GM18951 (cell line): Measurements from ENCODE around the gene IFNGR2.
"Not testable (repeated sequence)": the region's sequence is repeated elsewhere in the genome, so short reads cannot be mapped to it uniquely, and the experiment has no call there.

Source experiments
- POLR2A ChIP-seq: IDR thresholded peaks from 4 replicates; pipeline ENCODE4 v1.6.1; 2011; ENCODE audit warnings: mild to moderate bottlenecking; ENCODE audit not compliant: insufficient read length, insufficient read depth; ENCODE audit errors: extremely low read depth
- in situ Hi-C: fragments of 300-500 bp; cut with MboI; formaldehyde crosslinking; loops from one replicate; pipeline ENCODE4 v1.12.0; 2022; ENCODE audit warnings: low sequenced_read_pairs, mixed read lengths, inconsistent platforms; ENCODE audit not compliant: unreplicated experiment

The IFNGR2 gene

DNA sequence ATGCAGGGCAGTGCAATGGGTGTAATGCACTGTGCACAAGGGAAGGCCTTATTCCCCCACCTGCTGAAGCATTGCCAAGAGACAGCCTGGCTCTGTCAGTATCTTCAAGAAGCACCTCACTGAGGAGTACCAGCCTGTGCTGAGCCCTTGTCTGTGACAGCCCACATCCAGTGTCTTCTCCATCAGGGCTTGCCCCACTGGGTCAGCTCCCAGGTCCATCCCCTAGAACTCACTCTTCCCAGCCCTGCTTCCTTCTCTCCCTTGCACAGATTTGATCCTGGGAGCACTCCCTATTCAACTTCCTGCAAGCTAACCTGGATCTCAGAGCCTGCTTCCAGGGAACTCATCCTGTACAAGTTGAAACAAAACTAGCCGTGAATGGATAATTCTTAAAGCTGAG lies 33.6 kb upstream of the IFNGR2 start:
- TF ChIP-seq POLR2A, result no peak
- in situ Hi-C loops, result no loop called here

DNA sequence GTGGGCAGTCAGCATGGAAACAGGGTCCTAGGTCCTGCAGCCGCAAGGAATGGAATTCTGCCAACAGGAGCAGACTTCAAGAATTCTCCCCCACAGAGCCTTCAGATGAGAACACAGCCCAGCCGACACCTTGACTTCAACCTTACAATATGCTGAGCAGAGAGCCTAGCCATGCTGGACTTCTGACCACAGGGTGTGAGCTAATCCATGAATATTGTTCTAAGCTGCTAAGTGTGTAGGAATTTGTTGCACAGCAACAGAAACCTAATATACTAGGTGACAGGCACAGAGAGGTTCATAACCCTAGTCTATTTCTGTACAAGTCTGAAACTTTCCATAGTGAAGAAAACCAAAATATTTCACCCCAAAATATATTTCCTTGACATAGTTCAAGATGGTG lies 32.9 kb upstream of the IFNGR2 start:
- in situ Hi-C loops, result no loop called here
- no peak for TF ChIP-seq POLR2A

DNA sequence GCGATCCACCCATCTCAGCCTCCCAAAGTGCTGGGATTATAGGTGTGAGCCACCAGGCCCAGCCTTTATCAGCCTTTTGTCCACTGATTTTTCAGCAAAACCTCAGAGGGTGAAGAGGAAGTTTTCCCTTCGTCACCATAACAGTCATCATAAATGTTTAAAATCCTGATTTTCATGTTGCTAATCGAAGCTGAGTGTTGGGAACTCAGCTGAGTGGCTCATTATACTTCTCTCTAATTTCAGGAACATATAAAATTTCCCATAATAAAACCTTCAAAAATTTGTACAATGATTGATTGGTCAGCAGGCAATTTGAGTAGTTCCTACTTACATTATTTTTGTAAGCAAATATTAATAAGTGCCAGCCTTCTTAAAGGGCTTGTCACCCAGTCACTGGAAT lies 31.8 kb upstream of the IFNGR2 start:
- no peak for TF ChIP-seq POLR2A
- in situ Hi-C loops, result no loop called here

DNA sequence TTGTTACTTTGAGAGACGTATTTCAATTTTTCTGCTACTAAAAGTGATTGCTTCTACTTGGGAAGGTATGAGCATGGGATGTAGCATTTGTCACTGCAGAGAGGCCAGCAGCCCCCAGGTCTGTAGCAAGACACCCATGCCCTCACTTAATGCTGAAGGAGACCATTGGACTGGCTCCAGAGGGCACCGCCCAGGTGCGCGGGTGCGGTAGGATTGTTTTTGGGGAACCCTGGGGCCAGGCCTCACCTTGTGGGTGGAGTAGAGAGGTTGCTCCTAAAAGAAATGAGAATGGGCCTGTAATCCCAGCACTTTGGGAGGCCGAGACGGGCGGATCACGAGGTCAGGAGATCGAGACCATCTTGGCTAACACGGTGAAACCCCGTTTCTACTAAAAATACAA lies 30.6 kb upstream of the IFNGR2 start:
- TF ChIP-seq POLR2A, result no peak
- in situ Hi-C loops, result no loop called here

DNA sequence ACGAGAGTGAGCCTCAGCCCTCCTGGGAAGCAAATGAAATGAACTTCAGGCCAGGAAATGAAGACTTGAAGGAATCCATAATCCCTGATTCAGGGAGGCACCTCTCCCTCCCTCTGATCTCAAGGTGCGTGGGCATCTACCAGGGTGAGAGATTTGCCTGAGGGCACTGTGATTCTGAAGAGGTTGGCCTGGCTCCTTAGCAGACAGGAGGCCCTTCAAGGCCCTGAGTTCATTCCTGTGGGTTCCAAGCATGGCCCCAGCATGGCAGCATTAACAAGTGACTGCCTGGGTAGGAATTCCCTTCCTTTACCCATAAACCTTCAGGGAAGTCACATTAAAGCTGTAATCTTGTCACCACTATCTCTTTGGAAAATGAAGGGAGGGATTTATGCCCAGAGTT lies 29.8 kb upstream of the IFNGR2 start:
- in situ Hi-C loops, result no loop called here
- TF ChIP-seq POLR2A, result no peak

DNA sequence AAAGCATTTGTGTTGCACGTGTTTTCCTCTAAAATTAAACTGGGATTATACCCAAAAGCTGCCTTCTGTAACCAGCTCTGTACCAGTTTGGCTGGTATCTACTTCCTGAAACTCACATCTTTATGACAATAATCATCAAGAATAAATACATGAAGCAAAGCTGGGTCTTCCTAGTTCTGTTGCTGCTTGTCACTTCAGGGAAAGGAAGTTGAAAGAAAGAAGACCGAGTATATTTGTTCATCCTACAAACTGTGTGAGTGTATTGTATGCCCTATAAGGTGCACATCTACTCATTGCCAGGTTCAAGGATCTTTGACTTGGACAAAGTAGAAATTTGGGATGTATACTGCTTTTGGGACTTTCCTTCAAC lies 29.1 kb upstream of the IFNGR2 start:
- in situ Hi-C loops, result no loop called here
- no peak for TF ChIP-seq POLR2A

DNA sequence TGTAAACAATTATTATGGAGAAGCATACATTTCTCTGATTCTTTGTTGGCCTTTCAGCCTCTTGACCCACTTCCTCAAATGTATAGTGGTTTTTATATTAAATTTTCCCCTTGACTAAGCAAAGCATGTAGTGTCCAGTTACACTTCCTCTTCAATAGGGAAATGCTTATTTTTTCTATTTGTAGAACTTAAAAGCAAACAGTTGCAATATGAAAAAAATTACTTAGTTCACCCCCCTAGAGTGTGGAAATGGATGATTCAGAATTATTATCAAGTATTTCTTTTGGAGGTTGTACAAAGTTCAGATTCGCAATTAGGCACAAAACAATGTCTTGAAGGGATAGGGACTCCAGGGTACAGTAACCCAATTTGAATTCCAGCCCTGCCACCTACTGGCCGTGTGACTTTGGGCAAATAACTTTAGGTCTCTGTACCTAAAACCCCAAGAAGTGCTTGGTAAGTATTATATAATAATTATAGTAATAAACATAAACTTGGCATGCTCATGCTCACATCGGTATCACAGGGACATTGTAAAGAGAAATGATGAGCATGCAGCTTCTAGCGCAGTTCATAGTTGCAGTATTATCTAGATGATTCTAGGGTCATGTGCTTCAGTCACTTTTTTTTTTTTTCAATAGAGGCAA lies 28.6 kb upstream of the IFNGR2 start:
- in situ Hi-C loops, result no loop called here

DNA sequence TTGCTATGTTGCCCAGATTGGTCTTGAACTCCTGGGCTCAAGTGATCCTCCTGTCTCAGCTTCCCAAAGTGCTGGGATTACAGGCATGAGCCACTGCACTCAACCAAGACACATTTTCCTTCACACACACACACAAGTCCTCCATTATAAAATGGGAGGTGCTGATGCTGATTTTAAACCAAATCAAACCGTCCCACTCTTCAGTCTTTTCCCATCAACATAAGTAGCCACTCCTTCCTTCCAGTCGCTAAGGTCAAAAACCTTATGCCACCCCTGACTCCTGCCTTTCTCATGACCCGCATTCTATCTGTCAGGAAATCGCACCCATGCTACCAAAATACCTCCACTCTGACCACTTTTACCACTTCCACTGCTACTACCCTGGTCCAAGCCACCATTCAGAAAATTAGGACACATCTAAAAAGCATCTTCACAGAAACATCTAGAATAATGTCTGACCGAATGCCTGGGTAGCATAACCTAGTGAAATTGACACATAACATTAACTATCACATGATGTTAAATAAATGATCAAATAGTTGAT lies 28.0 kb upstream of the IFNGR2 start:
- no peak for TF ChIP-seq POLR2A
- in situ Hi-C loops, result no loop called here

More for the DNA sequence above, 28.6 kb upstream of the IFNGR2 start:
- TF ChIP-seq POLR2A, result no peak

DNA sequence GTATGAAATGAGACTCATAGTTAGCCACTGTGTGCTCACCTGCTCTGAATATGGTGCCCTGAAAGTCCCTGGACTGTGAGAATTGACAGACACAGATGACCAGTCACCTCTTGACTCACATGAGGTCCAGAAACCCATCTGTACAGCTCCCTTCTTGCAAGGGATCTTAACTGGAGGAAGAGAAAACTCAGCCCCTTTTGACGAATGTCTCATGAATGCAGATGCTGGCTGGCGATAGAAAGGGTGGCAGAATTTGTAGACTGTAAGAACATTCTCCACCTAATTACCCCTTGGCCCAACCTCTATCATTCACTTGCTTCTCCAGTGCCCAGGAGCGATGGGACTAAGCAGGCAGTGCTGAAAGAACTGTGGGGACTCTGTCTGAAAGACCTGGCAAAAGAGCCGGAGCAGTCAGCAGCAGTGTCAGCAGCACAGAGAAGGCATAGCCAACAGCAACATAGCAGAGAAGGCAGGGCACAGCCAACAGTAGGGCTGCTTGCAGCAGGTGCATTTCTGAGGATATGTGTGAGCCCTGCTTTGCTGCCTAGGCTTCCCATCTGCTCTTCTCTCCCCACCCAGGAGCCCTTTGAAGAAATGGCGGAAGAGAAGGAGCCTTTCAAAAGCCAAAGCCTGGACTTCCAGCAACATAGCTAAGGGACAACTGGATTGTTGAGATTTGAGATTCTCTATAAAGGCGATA lies 25.8 kb upstream of the IFNGR2 start:
- no peak for TF ChIP-seq POLR2A
- in situ Hi-C loops, result no loop called here

DNA sequence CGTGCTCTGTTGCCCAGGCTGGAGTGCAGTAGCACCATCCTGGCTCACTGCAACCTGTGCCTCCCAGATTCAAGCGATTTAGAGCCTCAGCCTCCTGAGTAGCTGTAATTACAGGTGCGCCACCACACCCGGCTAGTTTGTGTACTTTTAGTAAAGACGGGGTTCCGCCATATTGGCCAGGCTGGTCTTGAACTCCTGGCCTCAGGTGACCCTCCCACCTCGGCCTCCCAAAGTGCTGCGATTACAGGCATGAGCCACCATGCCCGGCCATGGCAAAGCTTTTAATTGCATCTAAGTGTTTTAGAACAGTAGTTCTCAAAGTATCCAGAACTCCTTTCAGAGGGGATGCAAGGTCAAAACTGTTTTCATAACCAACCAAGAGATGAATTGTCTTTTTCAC lies 25.1 kb upstream of the IFNGR2 start:
- no peak for TF ChIP-seq POLR2A
- in situ Hi-C loops, result no loop called here

DNA sequence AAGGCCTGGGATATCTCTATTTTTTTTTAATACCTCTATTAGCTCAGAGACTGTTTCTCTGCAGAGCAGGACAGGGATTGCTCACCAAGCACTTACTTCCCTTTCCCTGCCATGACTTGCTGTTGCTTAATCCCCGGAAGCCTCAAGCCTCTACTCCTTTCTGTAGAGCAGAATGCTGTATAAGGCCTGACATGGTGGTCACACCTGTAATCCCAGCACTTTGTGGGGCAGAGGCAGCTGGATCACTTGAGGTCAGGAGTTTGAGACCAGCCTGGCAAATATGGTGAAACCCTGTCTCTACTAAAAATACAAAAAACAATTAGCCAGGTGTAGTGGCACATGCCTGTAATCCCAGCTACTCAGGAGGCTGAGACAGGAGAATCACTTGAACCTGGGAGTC lies 23.3 kb upstream of the IFNGR2 start:
- in situ Hi-C loops, result not testable (repeated sequence)

DNA sequence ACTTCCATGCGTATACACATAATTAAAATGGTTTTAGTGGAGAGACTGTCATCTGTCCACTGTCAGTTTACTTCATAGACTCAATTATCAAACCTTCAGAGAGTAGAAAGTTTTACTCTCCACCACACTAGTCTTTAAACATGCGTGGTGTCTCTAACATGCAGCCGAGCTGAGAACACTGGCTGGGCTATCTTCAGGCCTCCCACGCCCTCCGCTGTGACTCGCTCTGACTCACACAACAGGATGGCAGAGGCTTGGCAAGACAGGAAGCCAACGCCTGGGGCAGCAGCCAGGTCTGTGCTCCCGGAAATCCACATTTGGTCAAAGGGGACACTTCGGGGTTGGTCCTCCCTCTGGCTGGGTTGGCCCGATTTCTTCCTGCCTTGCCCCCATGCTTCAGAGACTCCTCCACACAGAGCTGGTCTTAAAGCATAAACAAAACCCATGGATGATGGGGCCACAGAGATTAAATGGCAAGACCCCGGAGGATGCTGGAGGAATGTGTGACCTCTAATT lies 22.7 kb upstream of the IFNGR2 start:
- in situ Hi-C loops, result no loop called here
- TF ChIP-seq POLR2A, result peak; percentile 40

DNA sequence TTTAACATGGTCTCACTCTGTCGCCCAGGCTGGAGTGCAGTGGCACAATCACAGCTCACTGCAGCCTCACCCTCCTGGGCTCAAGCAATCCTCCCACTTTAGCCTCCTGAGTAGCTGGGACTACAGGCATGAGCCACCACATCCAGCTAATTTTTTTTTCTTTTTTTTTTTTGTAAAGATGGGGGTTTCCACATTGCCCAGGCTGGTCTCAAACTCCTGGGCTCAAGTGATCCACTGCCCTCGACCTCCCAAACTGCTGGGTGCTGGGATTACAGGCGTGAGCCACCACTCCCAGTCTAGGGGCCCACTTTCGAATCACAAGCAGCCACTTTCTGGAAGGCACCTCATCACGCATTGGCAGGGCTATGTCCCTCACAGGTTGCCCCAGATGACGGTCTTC lies 21.8 kb upstream of the IFNGR2 start:
- in situ Hi-C loops, result not testable (repeated sequence)
